Measurements from ENCODE around the gene TTLL5. TPM values are rescaled to one million over a fixed set of nuclear protein-coding genes. Genes with fewer than 3 reads are reported as not detected.

TTLL5 gene
- total RNA-seq, 2 experiments from 2014 or later = 27.3 to 38.6 TPM

DNA sequence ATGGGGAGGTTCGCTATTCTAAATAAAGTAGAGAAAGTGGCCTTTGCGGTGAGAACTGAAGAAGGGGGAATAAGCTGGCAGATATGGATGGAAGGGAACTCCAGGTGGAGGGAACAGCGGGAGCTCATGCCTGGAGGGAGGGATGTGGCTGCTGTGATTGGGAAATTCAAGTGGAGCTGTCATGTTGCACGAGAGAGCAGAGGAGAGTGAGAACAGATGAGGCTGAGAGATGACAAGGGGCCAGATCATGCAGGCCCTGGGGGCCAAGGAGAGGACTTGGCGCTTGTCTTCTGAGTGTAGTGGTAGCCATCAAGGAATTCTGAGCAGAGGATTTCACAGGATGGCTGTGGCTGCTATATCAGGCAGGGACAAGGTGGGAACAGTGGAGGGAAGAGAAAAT is 285.7 kb downstream of the TTLL5 start:
- no peak overlapping the region for H3K27ac Mint-ChIP-seq
- H3K4me1 Mint-ChIP-seq = no peaks in the 10 kb centered on the region
- H3K27me3 Mint-ChIP-seq = no peaks in the 10 kb centered on the region
- intact Hi-C loops (cut with DNase I, micrococcal nuclease) = no loop called here
- peaks cover 1% of the 10 kb centered on the region for H3K9me3 Mint-ChIP-seq (ENCODE audit: low read depth)
- peaks cover 1% of the 10 kb centered on the region for H3K36me3 Mint-ChIP-seq (ENCODE audit: low read depth)
- POLR2A ChIA-PET = no interaction called here
- ATAC-seq (no peak), DNase-seq (no peak)
- H3K4me3 Mint-ChIP-seq = no peak overlapping the region
- CTCF ChIA-PET = interaction anchor here (1.6 kb wide), 1 partner anchor 10 kb away, joined by 6 read pairs; no protein-coding TSS in a partner anchor

DNA sequence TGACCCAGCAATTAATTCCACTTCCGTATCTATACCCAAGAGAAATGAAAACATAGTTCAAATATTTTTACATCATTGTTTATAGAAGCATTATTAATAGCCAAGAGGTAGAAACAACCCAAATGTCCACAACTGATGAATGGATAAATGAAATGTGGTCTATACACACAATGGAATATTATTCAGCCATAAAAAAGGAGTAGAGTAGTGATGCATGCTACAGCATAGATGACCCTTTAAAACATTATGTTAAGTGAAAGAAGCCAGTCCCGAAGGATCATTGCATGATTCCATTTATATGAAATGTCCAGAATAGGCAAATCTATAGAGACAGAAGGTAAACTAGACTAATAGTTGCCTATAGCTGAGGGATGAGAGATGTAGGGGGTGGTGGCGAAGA is 291.4 kb downstream of the TTLL5 start:
- intact Hi-C loops (cut with DNase I, micrococcal nuclease) = no loop called here
- POLR2A ChIA-PET = no interaction called here
- Mint-ChIP-seq H3K36me3 (ENCODE audit: low read depth) (peaks cover 6% of the 10 kb centered on the region), H3K4me3 (no peak overlapping the region), H3K4me1 (no peaks in the 10 kb centered on the region), H3K9me3 (ENCODE audit: low read depth) (peaks cover 8% of the 10 kb centered on the region), H3K27me3 (no peaks in the 10 kb centered on the region), H3K27ac (no peak overlapping the region)
- ATAC-seq = no peak
- CTCF ChIA-PET = no interaction called here
- no peak for DNase-seq

DNA sequence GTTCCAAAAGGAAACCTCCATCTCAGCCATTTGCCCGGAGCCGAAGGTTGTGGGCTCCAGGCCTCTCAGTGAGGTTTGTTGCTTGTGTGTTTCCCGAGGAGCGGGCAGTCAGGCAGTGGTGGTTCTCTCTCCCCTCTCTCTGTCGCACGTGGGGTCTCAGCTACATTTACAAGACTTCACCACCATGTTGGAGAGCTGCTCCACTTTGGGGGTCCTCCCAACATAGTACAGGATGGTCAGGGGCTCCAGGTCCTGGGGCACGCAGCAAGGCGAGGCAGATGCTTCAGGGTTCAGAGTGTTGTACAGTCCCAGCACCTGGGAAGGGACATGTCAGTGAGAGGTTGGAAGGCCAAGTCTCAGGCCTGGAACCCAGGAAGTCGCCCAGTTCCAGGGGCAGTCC is 298.0 kb downstream of the TTLL5 start:
- ChIA-PET CTCF (no interaction called here), POLR2A (no interaction called here)
- ATAC-seq = no peak

DNA sequence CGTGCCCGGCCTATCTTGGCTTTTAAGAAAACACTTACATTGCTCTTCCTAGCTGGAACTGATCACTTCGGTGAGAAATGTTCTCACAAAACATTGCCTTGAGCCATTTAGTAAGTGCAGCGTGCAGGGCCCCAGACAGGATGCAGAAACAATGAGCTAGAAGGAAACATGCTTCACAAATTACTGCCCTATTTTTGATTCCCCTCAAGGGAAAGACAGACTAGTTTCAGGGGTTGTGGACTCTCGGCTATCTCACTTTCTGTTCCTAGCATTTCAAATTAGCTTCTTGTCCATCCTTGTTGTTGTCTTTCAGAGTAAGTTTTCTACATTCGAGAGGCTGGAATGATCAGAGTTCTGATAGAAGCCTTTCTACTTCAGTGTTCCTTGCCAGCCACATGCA is 299.2 kb downstream of the TTLL5 start:
- intact Hi-C loops (cut with DNase I, micrococcal nuclease) = no loop called here
- Mint-ChIP-seq H3K9me3 (ENCODE audit: low read depth) (no peaks in the 10 kb centered on the region), H3K4me3 (no peak overlapping the region), H3K27me3 (no peaks in the 10 kb centered on the region), H3K36me3 (ENCODE audit: low read depth) (peaks cover 2% of the 10 kb centered on the region), H3K27ac (no peak overlapping the region), H3K4me1 (no peaks in the 10 kb centered on the region)
- DNase-seq = no peak
- ChIA-PET POLR2A (no interaction called here), CTCF (interaction anchor here (0.9 to 1.4 kb wide), 2 partner anchors 19 to 53 kb away, joined by 3 read pairs; no protein-coding TSS in a partner anchor)
- no peak for ATAC-seq

More for the DNA sequence above, 298.0 kb downstream of the TTLL5 start:
- DNase-seq = no peak
- H3K27me3 Mint-ChIP-seq = no peaks in the 10 kb centered on the region
- H3K4me3 Mint-ChIP-seq = no peak overlapping the region
- H3K9me3 Mint-ChIP-seq (ENCODE audit: low read depth) = no peaks in the 10 kb centered on the region
- H3K27ac Mint-ChIP-seq = no peak overlapping the region
- intact Hi-C loops (cut with DNase I, micrococcal nuclease) = no loop called here
- no peaks in the 10 kb centered on the region for H3K36me3 Mint-ChIP-seq (ENCODE audit: low read depth)
- H3K4me1 Mint-ChIP-seq = no peaks in the 10 kb centered on the region

DNA sequence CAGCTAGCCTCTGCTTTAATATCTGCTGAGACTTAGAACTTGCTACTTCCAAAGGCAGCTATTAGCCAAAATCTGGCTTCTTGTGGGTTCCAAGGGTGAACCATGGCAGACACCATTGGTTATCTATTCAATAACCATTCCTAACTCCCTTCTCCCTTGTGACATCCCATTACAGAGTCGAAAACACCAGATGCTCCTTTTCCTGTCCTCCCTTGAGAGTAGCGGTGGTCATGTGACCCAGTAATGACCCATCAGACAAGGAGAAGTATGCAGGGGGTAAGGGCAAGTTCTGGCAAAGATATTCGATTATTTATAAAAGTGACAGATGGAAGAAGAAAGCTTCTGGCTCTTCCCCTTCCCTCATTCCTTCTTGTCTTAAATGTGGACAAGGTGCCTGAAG is 300.6 kb downstream of the TTLL5 start:
- CTCF ChIA-PET = interaction anchor here (1.7 kb wide), 1 partner anchor 22 kb away, joined by 4 read pairs; no protein-coding TSS in a partner anchor
- no peaks in the 10 kb centered on the region for H3K4me1 Mint-ChIP-seq
- no peaks in the 10 kb centered on the region for H3K27me3 Mint-ChIP-seq
- intact Hi-C loops (cut with DNase I, micrococcal nuclease) = no loop called here
- H3K4me3 Mint-ChIP-seq = no peak overlapping the region
- peaks cover 4% of the 10 kb centered on the region for H3K36me3 Mint-ChIP-seq (ENCODE audit: low read depth)
- POLR2A ChIA-PET = no interaction called here
- DNase-seq = no peak
- ATAC-seq = no peak
- H3K9me3 Mint-ChIP-seq (ENCODE audit: low read depth) = no peaks in the 10 kb centered on the region
- H3K27ac Mint-ChIP-seq = no peak overlapping the region

DNA sequence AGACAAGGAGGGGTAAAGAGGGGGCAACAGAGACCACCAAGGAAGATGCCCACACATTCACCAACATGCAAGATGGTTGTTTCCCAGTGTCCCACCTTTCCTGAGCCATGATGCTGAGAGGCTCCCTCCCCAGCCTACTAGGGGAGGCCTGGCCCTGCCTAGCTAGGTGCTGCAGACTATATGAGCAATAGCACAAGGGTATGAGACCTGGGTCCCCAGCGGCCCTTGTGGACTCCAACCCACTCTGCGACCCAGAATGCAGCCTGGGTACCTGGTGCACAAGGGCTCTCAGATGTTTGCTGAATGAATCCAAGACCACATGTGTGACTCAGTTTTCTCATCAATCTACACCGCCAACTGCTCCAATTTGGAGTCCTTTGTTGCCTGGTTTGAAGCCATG is 306.8 kb downstream of the TTLL5 start:
- POLR2A ChIA-PET = no interaction called here
- H3K27ac Mint-ChIP-seq = no peak overlapping the region
- no peak overlapping the region for H3K4me3 Mint-ChIP-seq
- ATAC-seq (no peak), DNase-seq (no peak)
- intact Hi-C loops (cut with DNase I, micrococcal nuclease) = loop anchor here in 1 of 2 experiments (2.0 kb wide), 1 partner anchor 43 kb away; no protein-coding TSS in a partner anchor
- no peaks in the 10 kb centered on the region for H3K4me1 Mint-ChIP-seq
- no peaks in the 10 kb centered on the region for H3K27me3 Mint-ChIP-seq
- no peaks in the 10 kb centered on the region for H3K9me3 Mint-ChIP-seq (ENCODE audit: low read depth)
- CTCF ChIA-PET = interaction anchor here (0.5 to 1.5 kb wide), 2 partner anchors 11 to 1578 kb away, joined by 4 to 6 read pairs; no protein-coding TSS in a partner anchor
- peaks cover 7% of the 10 kb centered on the region for H3K36me3 Mint-ChIP-seq (ENCODE audit: low read depth)

DNA sequence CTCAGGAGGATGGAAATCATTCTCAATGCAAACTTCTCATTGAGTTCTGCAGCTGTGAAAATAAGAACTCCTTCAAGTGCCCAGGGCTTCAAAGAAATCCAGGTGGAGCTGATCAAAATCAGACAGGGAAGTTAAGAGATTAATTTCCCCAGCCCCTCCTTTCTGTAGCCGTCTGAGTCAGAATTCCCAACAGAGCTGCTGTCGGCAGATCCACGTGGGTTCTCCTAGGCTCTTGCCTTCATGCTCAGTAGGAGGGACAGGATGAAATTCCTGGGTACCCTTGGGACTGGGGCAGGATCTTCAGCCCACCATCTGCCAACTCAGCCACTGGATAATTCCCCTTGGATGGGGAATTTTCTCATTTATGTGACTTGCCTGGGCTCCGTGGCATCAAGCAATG is 307.4 kb downstream of the TTLL5 start:
- H3K9me3 Mint-ChIP-seq (ENCODE audit: low read depth) = no peaks in the 10 kb centered on the region
- H3K4me1 Mint-ChIP-seq = no peaks in the 10 kb centered on the region
- intact Hi-C loops (cut with DNase I, micrococcal nuclease) = no loop called here
- no peaks in the 10 kb centered on the region for H3K27me3 Mint-ChIP-seq
- ATAC-seq (no peak), DNase-seq (no peak)
- ChIA-PET CTCF (interaction anchor here (1.1 to 1.5 kb wide), 3 partner anchors 11 to 63 kb away, joined by 3 to 6 read pairs (median 4); no protein-coding TSS in a partner anchor), POLR2A (no interaction called here)
- H3K4me3 Mint-ChIP-seq = no peak overlapping the region
- H3K36me3 Mint-ChIP-seq (ENCODE audit: low read depth) = peaks cover 7% of the 10 kb centered on the region
- H3K27ac Mint-ChIP-seq = no peak overlapping the region

DNA sequence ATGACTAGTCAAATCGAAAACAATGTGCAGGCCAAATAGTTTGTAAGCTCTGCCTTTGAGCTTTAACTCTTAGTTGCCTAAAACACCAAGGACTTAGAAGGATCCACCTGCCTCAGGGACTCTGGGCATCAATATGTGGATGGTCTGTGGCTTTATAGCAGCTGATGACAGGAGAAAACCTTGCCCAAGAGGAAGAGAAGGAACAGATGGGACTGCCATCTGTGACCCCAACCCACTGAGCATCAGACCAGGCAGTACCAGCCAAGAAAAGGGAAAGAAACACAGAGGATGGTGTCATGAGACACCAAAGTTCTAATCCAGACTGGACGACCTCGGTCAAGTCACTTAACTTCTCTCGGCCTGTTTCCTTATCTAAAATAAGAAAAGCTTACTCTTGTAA is 308.1 kb downstream of the TTLL5 start:
- ChIA-PET CTCF (interaction anchor here (1.1 to 1.2 kb wide), 2 partner anchors 24 to 63 kb away, joined by 3 to 4 read pairs; no protein-coding TSS in a partner anchor), POLR2A (no interaction called here)
- no peaks in the 10 kb centered on the region for H3K4me1 Mint-ChIP-seq
- ATAC-seq (no peak), DNase-seq (no peak)
- peaks cover 7% of the 10 kb centered on the region for H3K36me3 Mint-ChIP-seq (ENCODE audit: low read depth)
- no peaks in the 10 kb centered on the region for H3K9me3 Mint-ChIP-seq (ENCODE audit: low read depth)
- no peak overlapping the region for H3K4me3 Mint-ChIP-seq
- no peak overlapping the region for H3K27ac Mint-ChIP-seq
- H3K27me3 Mint-ChIP-seq = no peaks in the 10 kb centered on the region
- intact Hi-C loops (cut with DNase I, micrococcal nuclease) = no loop called here

DNA sequence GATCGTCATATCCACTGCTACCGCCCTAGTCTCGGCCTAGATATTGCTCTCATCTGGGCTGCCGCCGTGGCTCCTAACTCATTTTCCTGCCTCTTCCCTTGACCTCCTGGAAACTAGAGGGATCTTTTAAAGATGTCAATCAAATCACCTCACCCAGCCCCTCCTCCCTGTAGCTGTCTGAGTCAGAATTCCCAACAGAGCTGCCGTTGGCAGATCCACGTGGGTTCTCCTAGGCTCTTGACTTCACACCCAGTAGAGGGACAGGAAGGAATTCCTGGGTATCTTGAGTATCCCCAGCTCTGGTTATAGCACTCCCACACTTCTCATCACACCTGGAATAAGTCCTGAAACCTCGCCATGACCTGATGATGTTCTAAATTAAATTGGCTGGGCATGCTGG is 308.8 kb downstream of the TTLL5 start:
- no peak for DNase-seq
- Mint-ChIP-seq H3K9me3 (ENCODE audit: low read depth) (no peaks in the 10 kb centered on the region), H3K27ac (no peak overlapping the region), H3K4me1 (no peaks in the 10 kb centered on the region), H3K4me3 (no peak overlapping the region), H3K27me3 (no peaks in the 10 kb centered on the region), H3K36me3 (ENCODE audit: low read depth) (peaks cover 6% of the 10 kb centered on the region)
- ChIA-PET POLR2A (no interaction called here), CTCF (interaction anchor here (0.8 to 1.2 kb wide), 2 partner anchors 64 to 261 kb away, joined by 3 to 4 read pairs; no protein-coding TSS in a partner anchor)
- ATAC-seq = no peak
- intact Hi-C loops (cut with DNase I, micrococcal nuclease) = no loop called here

DNA sequence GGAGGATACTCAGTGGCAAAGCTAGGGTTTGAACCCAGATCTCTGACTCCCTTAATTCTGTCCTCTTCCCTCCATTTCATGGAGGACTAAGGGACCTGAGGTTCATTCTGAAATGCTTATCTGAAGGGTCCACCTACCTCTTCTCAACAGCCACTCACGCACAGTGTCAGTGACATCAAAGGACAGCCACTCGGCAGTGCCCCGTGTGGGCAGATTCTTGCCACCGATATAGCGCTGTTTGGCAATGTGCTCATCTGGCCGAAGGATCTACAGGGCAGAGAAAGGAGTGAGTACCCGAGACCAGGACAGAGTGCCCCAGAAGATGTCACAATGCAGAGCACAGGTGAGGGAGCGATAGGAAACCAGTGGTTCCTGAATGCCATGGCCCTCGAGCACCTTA is 309.9 kb downstream of the TTLL5 start:
- Mint-ChIP-seq H3K27ac (no peak overlapping the region), H3K36me3 (ENCODE audit: low read depth) (peaks cover 6% of the 10 kb centered on the region), H3K27me3 (no peaks in the 10 kb centered on the region), H3K4me3 (no peak overlapping the region), H3K4me1 (no peaks in the 10 kb centered on the region), H3K9me3 (ENCODE audit: low read depth) (no peaks in the 10 kb centered on the region)
- ChIA-PET POLR2A (no interaction called here), CTCF (interaction anchor here (2.0 kb wide), 1 partner anchor 65 kb away, joined by 8 read pairs; no protein-coding TSS in a partner anchor)
- DNase-seq (no peak), ATAC-seq (no peak)
- intact Hi-C loops (cut with DNase I, micrococcal nuclease) = no loop called here

DNA sequence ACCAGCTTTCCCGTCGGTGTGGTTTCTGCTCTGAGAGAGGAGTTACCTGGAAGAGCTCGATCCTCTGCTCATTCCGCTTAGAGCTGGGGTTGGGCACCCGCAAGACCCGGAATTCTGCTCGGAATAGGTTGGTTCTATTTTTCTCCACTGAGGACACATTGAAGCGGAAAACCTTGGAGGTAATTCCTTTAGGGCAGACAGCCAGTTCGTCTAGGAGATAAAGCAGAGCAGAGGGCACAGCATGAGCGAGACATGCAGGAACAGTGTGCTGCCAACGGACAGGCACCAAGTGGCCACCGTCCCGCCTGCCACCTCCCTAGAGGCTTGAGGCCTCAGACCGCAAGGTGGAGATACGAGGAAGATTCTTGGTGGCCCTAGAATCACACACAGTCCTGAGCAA is 310.5 kb downstream of the TTLL5 start:
- ChIA-PET POLR2A (no interaction called here), CTCF (interaction anchor here (2.0 kb wide), 1 partner anchor 65 kb away, joined by 8 read pairs; no protein-coding TSS in a partner anchor)
- no peak overlapping the region for H3K4me3 Mint-ChIP-seq
- ATAC-seq = no peak
- no peak for DNase-seq
- intact Hi-C loops (cut with DNase I, micrococcal nuclease) = no loop called here
- H3K9me3 Mint-ChIP-seq (ENCODE audit: low read depth) = no peaks in the 10 kb centered on the region
- H3K4me1 Mint-ChIP-seq = no peaks in the 10 kb centered on the region
- no peak overlapping the region for H3K27ac Mint-ChIP-seq
- peaks cover 4% of the 10 kb centered on the region for H3K36me3 Mint-ChIP-seq (ENCODE audit: low read depth)
- H3K27me3 Mint-ChIP-seq = no peaks in the 10 kb centered on the region

DNA sequence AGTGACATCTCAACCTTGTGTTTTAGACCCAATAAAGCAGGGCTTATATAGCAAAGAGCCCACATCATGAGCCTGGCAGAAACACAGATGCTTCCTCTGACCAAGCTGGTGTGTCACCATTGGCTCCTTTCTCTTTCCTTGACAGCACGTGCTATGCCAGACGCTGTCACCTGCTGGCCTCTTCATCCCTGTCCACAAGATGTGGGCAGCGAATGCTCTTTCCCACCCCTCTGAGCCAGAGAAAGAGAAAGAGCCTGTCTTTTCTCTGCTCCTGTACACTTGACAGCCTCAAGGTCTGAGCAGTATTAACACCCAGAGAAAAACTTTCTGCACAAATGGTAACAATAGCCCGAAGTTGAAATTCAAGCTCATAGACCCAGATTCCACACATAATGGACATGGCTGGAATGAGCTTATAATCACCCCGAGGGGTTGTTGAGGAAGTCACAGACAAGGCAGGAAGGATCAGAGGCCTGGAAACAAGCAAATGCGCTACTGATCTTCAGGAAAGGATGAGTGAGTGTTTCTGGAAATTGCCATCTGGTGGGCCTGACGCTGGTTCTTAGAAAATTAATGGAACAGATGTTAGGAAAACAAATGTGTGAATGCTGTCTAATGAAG is 311.9 kb downstream of the TTLL5 start:
- H3K27ac Mint-ChIP-seq = no peak overlapping the region
- H3K27me3 Mint-ChIP-seq = no peaks in the 10 kb centered on the region
- intact Hi-C loops (cut with DNase I, micrococcal nuclease) = no loop called here
- H3K4me1 Mint-ChIP-seq = no peaks in the 10 kb centered on the region
- ATAC-seq = no peak
- H3K9me3 Mint-ChIP-seq (ENCODE audit: low read depth) = no peaks in the 10 kb centered on the region
- H3K4me3 Mint-ChIP-seq = no peak overlapping the region
- CTCF ChIA-PET = interaction anchor here (0.8 to 2.0 kb wide), 3 partner anchors 10 to 78 kb away, joined by 3 to 9 read pairs (median 8); no protein-coding TSS in a partner anchor
- no peak for DNase-seq
- POLR2A ChIA-PET = no interaction called here
- peaks cover 4% of the 10 kb centered on the region for H3K36me3 Mint-ChIP-seq (ENCODE audit: low read depth)

Data from activated CD4-positive, alpha-beta T cell treated with anti-CD3 and anti-CD28 coated beads for 36 hours (primary cell).